ENCODE measurements around the gene PRKCB.

DNA sequence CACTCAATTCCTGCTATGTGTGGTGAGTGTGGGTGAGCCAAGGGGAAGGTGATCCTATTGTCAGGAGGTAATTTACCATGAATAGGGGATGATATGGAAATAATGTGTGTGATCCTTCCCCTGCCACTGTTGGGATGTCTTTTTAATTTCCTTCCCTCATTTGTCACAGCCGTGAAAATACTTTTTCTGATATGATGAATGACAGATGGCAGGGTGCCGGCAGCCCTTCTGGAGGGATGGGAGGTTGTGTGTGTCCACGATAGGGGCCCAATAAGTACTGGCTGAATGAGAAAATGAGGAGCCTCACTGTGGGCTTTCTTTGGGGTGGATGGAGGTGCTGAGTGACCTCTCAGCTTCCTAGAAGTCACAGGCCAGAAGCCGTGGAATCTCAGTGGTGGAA is 109.5 kb downstream of the PRKCB start:
- TF ChIP-seq, protein P1, sequence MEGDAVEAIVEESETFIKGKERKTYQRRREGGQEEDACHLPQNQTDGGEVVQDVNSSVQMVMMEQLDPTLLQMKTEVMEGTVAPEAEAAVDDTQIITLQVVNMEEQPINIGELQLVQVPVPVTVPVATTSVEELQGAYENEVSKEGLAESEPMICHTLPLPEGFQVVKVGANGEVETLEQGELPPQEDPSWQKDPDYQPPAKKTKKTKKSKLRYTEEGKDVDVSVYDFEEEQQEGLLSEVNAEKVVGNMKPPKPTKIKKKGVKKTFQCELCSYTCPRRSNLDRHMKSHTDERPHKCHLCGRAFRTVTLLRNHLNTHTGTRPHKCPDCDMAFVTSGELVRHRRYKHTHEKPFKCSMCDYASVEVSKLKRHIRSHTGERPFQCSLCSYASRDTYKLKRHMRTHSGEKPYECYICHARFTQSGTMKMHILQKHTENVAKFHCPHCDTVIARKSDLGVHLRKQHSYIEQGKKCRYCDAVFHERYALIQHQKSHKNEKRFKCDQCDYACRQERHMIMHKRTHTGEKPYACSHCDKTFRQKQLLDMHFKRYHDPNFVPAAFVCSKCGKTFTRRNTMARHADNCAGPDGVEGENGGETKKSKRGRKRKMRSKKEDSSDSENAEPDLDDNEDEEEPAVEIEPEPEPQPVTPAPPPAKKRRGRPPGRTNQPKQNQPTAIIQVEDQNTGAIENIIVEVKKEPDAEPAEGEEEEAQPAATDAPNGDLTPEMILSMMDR (IDR thresholded peaks at IDR 0.05; ENCODE audit: insufficient read depth, low read length, poor library complexity, severe bottlenecking) = no peak
- no peak for TF ChIP-seq EZH2phosphoT487 (conservative IDR thresholded peaks at IDR 0.05; ENCODE audit: low read length)

All from SU-DHL-6 (cell line).